Lower leg skin (tissue), 3 donors: Measurements from ENCODE around the gene CCDC187.

Experiments used
- CTCF ChIP-seq, 3 donors: fragments of 450-650 bp; IDR thresholded peaks; one replicate each; pipeline ENCODE4 v1.5.1; 2016; ENCODE audit warnings: antibody characterized with exemption in 3 of 3, mild to moderate bottlenecking in 3 of 3, moderate library complexity in 2 of 3
- POLR2A ChIP-seq, 2 donors: fragments of 450-650 bp; IDR thresholded peaks; one replicate each; pipeline ENCODE4 v1.6.1; 2016 to 2017; ENCODE audit warnings: antibody characterized with exemption in 2 of 2, mild to moderate bottlenecking in 1 of 2, moderate library complexity in 1 of 2

GRCh38 chr9:136304981-136305380 lies 1.1 kb upstream of the CCDC187 start:
- TF ChIP-seq CTCF (IDR thresholded peaks at IDR 0.05) (no peak), POLR2A (IDR thresholded peaks at IDR 0.05) (no peak)
